Keratinocyte (primary cell): ENCODE data around the gene SFRP5.

Source experiments
- EZH2 ChIP-seq: IDR thresholded peaks from one replicate; pipeline ENCODE4 v1.6.1; 2012; ENCODE audit warnings: inconsistent platforms, mild to moderate bottlenecking, low read length, moderate library complexity
- TF ChIP-seq, protein P1 (sequence below), 3 experiments: IDR thresholded peaks in 1 of 3; conservative IDR thresholded peaks in 1 of 3; optimal IDR thresholded peaks in 1 of 3; 2 replicates in 2 of 3; 3 replicates in 1 of 3; pipeline versions ENCODE3 to v1.5.1; 2011; ENCODE audit warnings: low read length in 3 of 3, mild to moderate bottlenecking in 3 of 3, moderate library complexity in 2 of 3, control low read depth in 1 of 3, inconsistent platforms in 1 of 3; ENCODE audit not compliant: insufficient read depth in 2 of 3; ENCODE audit errors: extremely low read depth in 1 of 3

DNA sequence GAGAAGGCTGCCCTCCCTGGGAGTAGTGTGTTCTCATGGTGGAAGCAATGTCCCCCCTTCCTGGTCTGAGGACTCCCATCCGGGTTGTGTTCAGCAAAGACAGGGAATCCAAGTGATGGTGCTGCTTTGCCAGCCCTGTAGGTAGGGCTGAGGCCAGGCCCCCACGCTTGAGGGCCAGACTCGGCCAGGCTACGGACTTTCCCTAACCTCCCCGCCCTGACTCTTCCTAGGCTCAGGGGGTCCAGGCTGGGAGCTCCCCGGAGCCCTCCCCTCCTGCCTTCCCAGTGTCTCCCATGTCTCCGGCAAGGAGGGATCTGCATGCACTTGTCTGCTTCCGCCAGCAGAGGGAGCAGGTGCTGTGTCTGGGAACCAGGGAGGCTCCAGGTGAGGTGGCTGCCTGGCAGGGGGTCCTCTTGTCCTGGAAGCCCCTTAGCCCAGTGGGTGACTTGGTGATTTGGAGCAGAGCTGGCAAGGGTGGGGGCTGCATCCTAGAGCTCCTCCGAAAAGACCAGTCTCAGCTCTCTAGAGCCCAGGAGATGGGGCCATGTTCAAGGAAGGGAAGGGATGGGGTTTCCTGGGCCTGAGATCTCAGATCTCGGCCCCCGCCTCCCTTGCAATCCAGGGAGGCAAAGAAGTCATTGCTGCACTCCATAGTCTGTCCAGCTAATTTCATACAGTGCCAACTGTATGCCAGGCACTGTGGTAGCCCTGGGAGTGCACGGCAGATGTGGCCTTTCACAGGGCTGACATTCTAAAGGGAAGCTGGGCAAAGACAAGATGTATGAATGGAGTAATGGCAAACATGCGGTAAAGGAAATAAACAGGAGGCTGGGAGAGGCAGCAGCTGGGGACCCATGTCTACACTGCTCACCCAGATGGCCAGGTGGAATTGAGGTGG lies 20.3 kb upstream of the SFRP5 start:
- TF ChIP-seq, protein P1, sequence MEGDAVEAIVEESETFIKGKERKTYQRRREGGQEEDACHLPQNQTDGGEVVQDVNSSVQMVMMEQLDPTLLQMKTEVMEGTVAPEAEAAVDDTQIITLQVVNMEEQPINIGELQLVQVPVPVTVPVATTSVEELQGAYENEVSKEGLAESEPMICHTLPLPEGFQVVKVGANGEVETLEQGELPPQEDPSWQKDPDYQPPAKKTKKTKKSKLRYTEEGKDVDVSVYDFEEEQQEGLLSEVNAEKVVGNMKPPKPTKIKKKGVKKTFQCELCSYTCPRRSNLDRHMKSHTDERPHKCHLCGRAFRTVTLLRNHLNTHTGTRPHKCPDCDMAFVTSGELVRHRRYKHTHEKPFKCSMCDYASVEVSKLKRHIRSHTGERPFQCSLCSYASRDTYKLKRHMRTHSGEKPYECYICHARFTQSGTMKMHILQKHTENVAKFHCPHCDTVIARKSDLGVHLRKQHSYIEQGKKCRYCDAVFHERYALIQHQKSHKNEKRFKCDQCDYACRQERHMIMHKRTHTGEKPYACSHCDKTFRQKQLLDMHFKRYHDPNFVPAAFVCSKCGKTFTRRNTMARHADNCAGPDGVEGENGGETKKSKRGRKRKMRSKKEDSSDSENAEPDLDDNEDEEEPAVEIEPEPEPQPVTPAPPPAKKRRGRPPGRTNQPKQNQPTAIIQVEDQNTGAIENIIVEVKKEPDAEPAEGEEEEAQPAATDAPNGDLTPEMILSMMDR (optimal IDR thresholded peaks at IDR 0.05 in 1 of 3, IDR thresholded peaks at IDR 0.05 in 1 of 3, conservative IDR thresholded peaks at IDR 0.05 in 1 of 3; ENCODE audit: extremely low read depth in 1 of 3, insufficient read depth in 2 of 3, low read length in 3 of 3) = peak; percentile 93 to 96 (median 94)
- TF ChIP-seq EZH2 = no peak
